Superior temporal gyrus (tissue), 1 donor: Measurements from ENCODE around the gene FAM89A.

Experiments
- DNase-seq: peaks from one replicate; pipeline ENCODE4 v3.0.0-alpha.2; 2016; ENCODE audit errors: extremely low spot score

FAM89A gene

GRCh38 chr1:231040019-231040799, at the start of gene FAM89A:
FAM89A (minus strand) TSS chr1:231040254; CDS start chr1:231040211, 43 bp downstream.
- DNase-seq = no peak

- no peak for DNase-seq
Observed at GRCh38 chr1:231084353-231084752, 44.3 kb upstream of the FAM89A start.

GRCh38 chr1:231079163-231079562, 39.1 kb upstream of the FAM89A start:
- DNase-seq = no peak

GRCh38 chr1:231078250-231078649, 38.2 kb upstream of the FAM89A start:
- DNase-seq = no peak

GRCh38 chr1:231076802-231077201, 36.7 kb upstream of the FAM89A start:
- no peak for DNase-seq

- no peak for DNase-seq
Observed at GRCh38 chr1:231075497-231075896, 35.4 kb upstream of the FAM89A start.

- DNase-seq = no peak
Observed at GRCh38 chr1:231075020-231075419, 35.0 kb upstream of the FAM89A start.

GRCh38 chr1:231074046-231074445, 34.0 kb upstream of the FAM89A start:
- no peak for DNase-seq

GRCh38 chr1:231073331-231073730, 33.3 kb upstream of the FAM89A start:
- DNase-seq = no peak

- DNase-seq = no peak
Observed at GRCh38 chr1:231072502-231073094, 32.5 kb upstream of the FAM89A start.

GRCh38 chr1:231072041-231072440, 32.0 kb upstream of the FAM89A start:
- no peak for DNase-seq

- DNase-seq = no peak
Observed at GRCh38 chr1:231070758-231071444, 30.8 kb upstream of the FAM89A start.

GRCh38 chr1:231069333-231069732, 29.3 kb upstream of the FAM89A start:
- no peak for DNase-seq

GRCh38 chr1:231068762-231069161, 28.7 kb upstream of the FAM89A start:
- no peak for DNase-seq

GRCh38 chr1:231065510-231066241, 25.6 kb upstream of the FAM89A start:
- no peak for DNase-seq

- DNase-seq = no peak
Observed at GRCh38 chr1:231064418-231064817, 24.4 kb upstream of the FAM89A start.

- DNase-seq = no peak
Observed at GRCh38 chr1:231063331-231063730, 23.3 kb upstream of the FAM89A start.

GRCh38 chr1:231062500-231063270, 22.6 kb upstream of the FAM89A start:
- no peak for DNase-seq

- no peak for DNase-seq
Observed at GRCh38 chr1:231059566-231060193, 19.6 kb upstream of the FAM89A start.

- no peak for DNase-seq
Observed at GRCh38 chr1:231058416-231059109, 18.5 kb upstream of the FAM89A start.
